HEK293 (cell line): ENCODE measurements around the gene EHD2.

Experiments used
- CTCF ChIA-PET: fragments of 350-600 bp; formaldehyde crosslinking; extraction: SDS; loops from one replicate; lab custom pipeline; 2021; ENCODE audit warnings: antibody characterized with exemption; lab: Yijun Ruan, JAX
- POLR2A ChIA-PET: fragments of 300-600 bp; formaldehyde crosslinking; extraction: SDS; loops from one replicate; lab custom pipeline; 2020; ENCODE audit warnings: antibody characterized with exemption, inconsistent platforms; lab: Yijun Ruan, JAX
- H3K27ac ChIP-seq: fragments of 200-500 bp; sonication (Bioruptor generic); 2 replicates; pipeline ENCODE4 v1.5.1; 2014; ENCODE audit warnings: low read depth, low read length, control low read depth, inconsistent platforms; ENCODE audit errors: extremely low read depth
- H3K36me3 ChIP-seq, 2 experiments: fragments of 200-500 bp in 1 of 2; sonication (Bioruptor generic) in 1 of 2; 1 replicate in 1 of 2; 2 replicates in 1 of 2; pipeline ENCODE4 v1.5.1; 2014 to 2017; ENCODE audit warnings: inconsistent platforms in 2 of 2, low read length in 2 of 2; ENCODE audit not compliant: control insufficient read depth in 2 of 2, insufficient read depth in 1 of 2
- H3K4me1 ChIP-seq: fragments of 200-500 bp; sonication (Bioruptor generic); 2 replicates; pipeline ENCODE4 v1.5.1; 2014; ENCODE audit warnings: mild to moderate bottlenecking, low read length, inconsistent platforms; ENCODE audit not compliant: control insufficient read depth, insufficient read depth
- H3K4me3 ChIP-seq: 2 replicates; pipeline ENCODE4 v1.5.1; 2011; ENCODE audit warnings: low read depth, mild to moderate bottlenecking, control low read depth, low read length, moderate library complexity
- H3K9me3 ChIP-seq: fragments of 200-500 bp; sonication (Bioruptor generic); 2 replicates; pipeline ENCODE4 v1.5.1; 2014; ENCODE audit warnings: low read depth, low read length, inconsistent platforms; ENCODE audit not compliant: control insufficient read depth, insufficient read depth
- PRDM2 ChIP-seq: fragments of 450-650 bp; formaldehyde crosslinking; IDR thresholded peaks from 2 replicates; pipeline ENCODE4 v1.5.1; 2016; ENCODE audit warnings: missing biosample characterization, missing genetic modification characterization, borderline replicate concordance
- ZBTB17 ChIP-seq: fragments of 450-650 bp; formaldehyde crosslinking; IDR thresholded peaks from 2 replicates; pipeline ENCODE4 v1.5.1; 2016; ENCODE audit warnings: missing biosample characterization, missing genetic modification characterization
- ZNF114 ChIP-seq: fragments of 450-650 bp; formaldehyde crosslinking; IDR thresholded peaks from 2 replicates; pipeline ENCODE4 v1.5.0; 2017; ENCODE audit warnings: missing biosample characterization, missing genetic modification characterization
- ZNF121 ChIP-seq: fragments of 450-650 bp; formaldehyde crosslinking; IDR thresholded peaks from 2 replicates; pipeline ENCODE4 v1.5.1; 2016; ENCODE audit warnings: missing biosample characterization, missing genetic modification characterization
- ZNF239 ChIP-seq: fragments of 450-650 bp; formaldehyde crosslinking; IDR thresholded peaks from 2 replicates; pipeline ENCODE4 v1.5.1; 2016; ENCODE audit warnings: missing biosample characterization, missing genetic modification characterization
- ZNF26 ChIP-seq: fragments of 450-650 bp; formaldehyde crosslinking; IDR thresholded peaks from 2 replicates; pipeline ENCODE4 v1.5.1; 2016; ENCODE audit warnings: missing biosample characterization, missing genetic modification characterization
- ZNF366 ChIP-seq: fragments of 450-650 bp; formaldehyde crosslinking; conservative IDR thresholded peaks from 2 replicates; pipeline ENCODE4 v1.5.1; 2016; ENCODE audit warnings: missing biosample characterization, missing genetic modification characterization
- ZNF513 ChIP-seq: fragments of 450-650 bp; IDR thresholded peaks from 2 replicates; pipeline ENCODE4 v1.5.1; 2018; ENCODE audit warnings: missing biosample characterization, missing genetic modification characterization
- ZNF626 ChIP-seq: fragments of 450-650 bp; sonication (Bioruptor Pico); formaldehyde crosslinking; IDR thresholded peaks from 2 replicates; pipeline ENCODE4 v1.5.1; 2018; ENCODE audit warnings: missing biosample characterization, missing genetic modification characterization, inconsistent platforms
- ZNF776 ChIP-seq: fragments of 450-650 bp; formaldehyde crosslinking; IDR thresholded peaks from 2 replicates; pipeline ENCODE4 v1.5.0; 2017; ENCODE audit warnings: missing biosample characterization, missing genetic modification characterization, borderline replicate concordance
- ZNF843 ChIP-seq: fragments of 450-650 bp; formaldehyde crosslinking; IDR thresholded peaks from 2 replicates; pipeline ENCODE4 v1.5.1; 2016; ENCODE audit warnings: missing biosample characterization, missing genetic modification characterization
- ZXDB ChIP-seq: fragments of 450-650 bp; formaldehyde crosslinking; IDR thresholded peaks from 2 replicates; pipeline ENCODE4 v1.5.1; 2016; ENCODE audit warnings: missing biosample characterization, missing genetic modification characterization
- TF ChIP-seq, protein P1 (sequence below): fragments of 450-650 bp; formaldehyde crosslinking; IDR thresholded peaks from 2 replicates; pipeline ENCODE4 v1.5.1; 2017; ENCODE audit warnings: missing biosample characterization, missing genetic modification characterization
- TF ChIP-seq, protein P2 (sequence below): fragments of 450-650 bp; formaldehyde crosslinking; IDR thresholded peaks from 2 replicates; pipeline ENCODE4 v1.5.1; 2016; ENCODE audit warnings: missing biosample characterization, missing genetic modification characterization

Gene EHD2

GRCh38 chr19:47726467-47726866 lies 13.2 kb downstream of the EHD2 start:
- TF ChIP-seq ZNF239 (tag by site-specific recombination) = 0 out of 2 replicates have a peak, but pooled peaks have one; percentile 11
- TF ChIP-seq ZNF776 = no peak
- no peak for TF ChIP-seq ZXDB (tag by site-specific recombination)
- TF ChIP-seq, protein P1, sequence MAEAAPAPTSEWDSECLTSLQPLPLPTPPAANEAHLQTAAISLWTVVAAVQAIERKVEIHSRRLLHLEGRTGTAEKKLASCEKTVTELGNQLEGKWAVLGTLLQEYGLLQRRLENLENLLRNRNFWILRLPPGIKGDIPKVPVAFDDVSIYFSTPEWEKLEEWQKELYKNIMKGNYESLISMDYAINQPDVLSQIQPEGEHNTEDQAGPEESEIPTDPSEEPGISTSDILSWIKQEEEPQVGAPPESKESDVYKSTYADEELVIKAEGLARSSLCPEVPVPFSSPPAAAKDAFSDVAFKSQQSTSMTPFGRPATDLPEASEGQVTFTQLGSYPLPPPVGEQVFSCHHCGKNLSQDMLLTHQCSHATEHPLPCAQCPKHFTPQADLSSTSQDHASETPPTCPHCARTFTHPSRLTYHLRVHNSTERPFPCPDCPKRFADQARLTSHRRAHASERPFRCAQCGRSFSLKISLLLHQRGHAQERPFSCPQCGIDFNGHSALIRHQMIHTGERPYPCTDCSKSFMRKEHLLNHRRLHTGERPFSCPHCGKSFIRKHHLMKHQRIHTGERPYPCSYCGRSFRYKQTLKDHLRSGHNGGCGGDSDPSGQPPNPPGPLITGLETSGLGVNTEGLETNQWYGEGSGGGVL = peak; percentile 23; the same call in 1 of the 2 replicates
- TF ChIP-seq, protein P2, sequence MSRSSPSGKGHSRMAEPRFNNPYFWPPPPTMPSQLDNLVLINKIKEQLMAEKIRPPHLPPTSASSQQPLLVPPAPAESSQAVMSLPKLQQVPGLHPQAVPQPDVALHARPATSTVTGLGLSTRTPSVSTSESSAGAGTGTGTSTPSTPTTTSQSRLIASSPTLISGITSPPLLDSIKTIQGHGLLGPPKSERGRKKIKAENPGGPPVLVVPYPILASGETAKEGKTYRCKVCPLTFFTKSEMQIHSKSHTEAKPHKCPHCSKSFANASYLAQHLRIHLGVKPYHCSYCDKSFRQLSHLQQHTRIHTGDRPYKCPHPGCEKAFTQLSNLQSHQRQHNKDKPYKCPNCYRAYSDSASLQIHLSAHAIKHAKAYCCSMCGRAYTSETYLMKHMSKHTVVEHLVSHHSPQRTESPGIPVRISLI (tag by site-specific recombination) = no peak
- TF ChIP-seq ZNF114 (tag by site-specific recombination) = 0 out of 2 replicates have a peak, but pooled peaks have one; percentile 33
- TF ChIP-seq ZNF121 (tag by site-specific recombination) = peak; percentile 80
- peak; percentile 87 for TF ChIP-seq ZNF513
- no peak for TF ChIP-seq ZNF843 (tag by site-specific recombination)
- peak; percentile 60; the same call in 1 of the 2 replicates for TF ChIP-seq ZBTB17 (tag by site-specific recombination)
- no peak for TF ChIP-seq ZNF26 (tag by site-specific recombination)
- TF ChIP-seq ZNF366 (tag by site-specific recombination) = peak; percentile 97
- TF ChIP-seq ZNF626 = no peak
- no peak for TF ChIP-seq PRDM2
- TF ChIP-seq, all 188 proteins: peak for 7
- no peaks in the 10 kb centered on the region for H3K9me3 ChIP-seq
- H3K4me3 ChIP-seq = no peak overlapping the region
- no peaks in the 10 kb centered on the region for H3K36me3 ChIP-seq
- H3K27ac ChIP-seq = no peak overlapping the region
- peaks cover 6% of the 10 kb centered on the region for H3K4me1 ChIP-seq
- ChIA-PET POLR2A (interaction anchor here (1.1 kb wide), 1 partner anchor 19 kb away, joined by 5 read pairs; the partner anchor contains the start of gene NOP53), CTCF (interaction anchor here (1.0 kb wide), 1 partner anchor 18 kb away, joined by 7 read pairs; no protein-coding TSS in a partner anchor)
